Epithelial cell of esophagus (primary cell): ENCODE results near the gene CREB1.
"Not testable (repeated sequence)": the region's sequence is repeated elsewhere in the genome, so short reads cannot be mapped to it uniquely, and the experiment has no call there.

Experiments used
- DNase-seq: peaks from one replicate; pipeline ENCODE4 v3.0.0; 2010; ENCODE audit warnings: low read depth
- H3K4me3 ChIP-seq: 2 replicates; pipeline ENCODE4 v1.5.1; 2011; ENCODE audit warnings: mild to moderate bottlenecking, low read length, control low read depth
- CTCF ChIP-seq: IDR thresholded peaks from 2 replicates; pipeline ENCODE4 v1.5.1; 2011; ENCODE audit warnings: low read depth, mild to moderate bottlenecking, low read length, control low read depth, inconsistent platforms; ENCODE audit not compliant: insufficient read depth; ENCODE audit errors: missing control alignments

CREB1 gene

GRCh38 chr2:207494137-207494536, 35.6 kb upstream of the CREB1 start:
- no peak for TF ChIP-seq CTCF
- DNase-seq = no peak
- no peak overlapping the region for H3K4me3 ChIP-seq

GRCh38 chr2:207496936-207497335, 32.8 kb upstream of the CREB1 start:
- H3K4me3 ChIP-seq, DNase-seq: not testable (repeated sequence)

- DNase-seq = no peak
- TF ChIP-seq CTCF = no peak
- no peak overlapping the region for H3K4me3 ChIP-seq
Measured at GRCh38 chr2:207497596-207497995, 32.2 kb upstream of the CREB1 start.

GRCh38 chr2:207498427-207498826, 31.3 kb upstream of the CREB1 start:
- no peak for DNase-seq
- no peak overlapping the region for H3K4me3 ChIP-seq
- no peak for TF ChIP-seq CTCF

GRCh38 chr2:207499114-207499513, 30.6 kb upstream of the CREB1 start:
- no peak for TF ChIP-seq CTCF
- no peak for DNase-seq
- no peak overlapping the region for H3K4me3 ChIP-seq

- no peak for TF ChIP-seq CTCF
Measured at GRCh38 chr2:207501802-207502576, 27.8 kb upstream of the CREB1 start.

GRCh38 chr2:207502577-207503198, 27.1 kb upstream of the CREB1 start:
- H3K4me3 ChIP-seq = no peak overlapping the region
- no peak for DNase-seq
- no peak for TF ChIP-seq CTCF

More at GRCh38 chr2:207501802-207502576, 27.8 kb upstream of the CREB1 start:
- no peak for DNase-seq
- H3K4me3 ChIP-seq = no peak overlapping the region
